WTC11 (cell line): ENCODE results near the gene FCHSD2. TPM values are rescaled to one million over a fixed set of nuclear protein-coding genes. Genes with fewer than 3 reads are reported as not detected.

Source experiments
- ATAC-seq: fragments of 200-7000 bp; cut with Tn5 transposase; 2 replicates; pipeline ENCODE4 v1.10.0; 2021; ENCODE audit warnings: mild to moderate bottlenecking, moderate library complexity
- CTCF ChIA-PET: fragments of 300-600 bp; sonication (Branson Sonifier 250); formaldehyde crosslinking; loops from one replicate; lab custom pipeline; 2021; ENCODE audit warnings: antibody characterized with exemption; lab: Charles Lee
- POLR2A ChIA-PET: fragments of 350-600 bp; sonication (Branson Sonifier 250); formaldehyde crosslinking; loops from one replicate; lab custom pipeline; 2021; ENCODE audit warnings: antibody characterized with exemption; lab: Charles Lee
- DNase-seq: peaks from one replicate; pipeline ENCODE4 v3.0.0; 2021; ENCODE audit warnings: low spot score
- H3K27ac Mint-ChIP-seq: 2 replicates; pipeline ENCODE4 v1.8.0; 2021; ENCODE audit warnings: mixed read lengths
- H3K27me3 Mint-ChIP-seq: 2 replicates; pipeline ENCODE4 v1.8.0; 2021; ENCODE audit warnings: low read depth, mild to moderate bottlenecking, moderate library complexity, mixed read lengths
- H3K36me3 Mint-ChIP-seq: 2 replicates; pipeline ENCODE4 v1.8.0; 2021; ENCODE audit warnings: mixed read lengths
- H3K4me1 Mint-ChIP-seq: 2 replicates; pipeline ENCODE4 v1.8.0; 2022; ENCODE audit warnings: mixed read lengths
- H3K4me3 Mint-ChIP-seq: 2 replicates; pipeline ENCODE4 v1.8.0; 2021; ENCODE audit warnings: mild to moderate bottlenecking, moderate library complexity, mixed read lengths
- H3K9me3 Mint-ChIP-seq: 2 replicates; pipeline ENCODE4 v1.8.0; 2021; ENCODE audit warnings: mixed read lengths
- ELF4 ChIP-seq: sonication (generic); formaldehyde crosslinking; IDR thresholded peaks from 2 replicates; pipeline ENCODE4 v1.8.1; 2022; ENCODE audit warnings: low read depth, mild to moderate bottlenecking, moderate library complexity, missing genetic modification reagents
- EMX1 ChIP-seq: fragments of 250-450 bp; sonication (Bioruptor Pico); IDR thresholded peaks from 2 replicates; pipeline ENCODE4 v1.8.0; 2021; ENCODE audit warnings: mild to moderate bottlenecking
- ESRRA ChIP-seq: sonication (generic); formaldehyde crosslinking; IDR thresholded peaks from 2 replicates; pipeline ENCODE4 v1.8.1; 2022; ENCODE audit warnings: mild to moderate bottlenecking, missing genetic modification reagents, borderline replicate concordance
- ETV6 ChIP-seq: sonication (generic); formaldehyde crosslinking; IDR thresholded peaks from 2 replicates; pipeline ENCODE4 v1.8.1; 2022; ENCODE audit warnings: mild to moderate bottlenecking, missing genetic modification reagents
- IRF2 ChIP-seq: sonication (generic); formaldehyde crosslinking; IDR thresholded peaks from 2 replicates; pipeline ENCODE4 v1.8.0; 2022; ENCODE audit warnings: low read depth, missing genetic modification reagents, borderline replicate concordance
- MXD4 ChIP-seq: fragments of 250-450 bp; sonication (Bioruptor Pico); IDR thresholded peaks from 2 replicates; pipeline ENCODE4 v1.8.0; 2021; ENCODE audit warnings: mild to moderate bottlenecking, moderate library complexity, borderline replicate concordance
- NFYB ChIP-seq: sonication (generic); formaldehyde crosslinking; conservative IDR thresholded peaks from 2 replicates; pipeline ENCODE4 v1.8.0; 2022; ENCODE audit warnings: low read depth, missing genetic modification reagents
- SMAD4 ChIP-seq: sonication (generic); formaldehyde crosslinking; IDR thresholded peaks from 2 replicates; pipeline ENCODE4 v1.8.0; 2022; ENCODE audit warnings: mild to moderate bottlenecking, missing genetic modification reagents
- SOX15 ChIP-seq: fragments of 250-450 bp; sonication (Bioruptor Pico); IDR thresholded peaks from 2 replicates; pipeline ENCODE4 v1.9.0; 2021; ENCODE audit warnings: mild to moderate bottlenecking
- SP1 ChIP-seq: sonication (generic); formaldehyde crosslinking; conservative IDR thresholded peaks from 2 replicates; pipeline ENCODE4 v1.8.1; 2022; ENCODE audit warnings: missing genetic modification reagents
- TEAD4 ChIP-seq: sonication (generic); formaldehyde crosslinking; IDR thresholded peaks from 2 replicates; pipeline ENCODE4 v1.8.0; 2022; ENCODE audit warnings: mild to moderate bottlenecking, missing genetic modification reagents
- ZNF138 ChIP-seq: sonication (generic); formaldehyde crosslinking; conservative IDR thresholded peaks from 2 replicates; pipeline ENCODE4 v1.8.1; 2022; ENCODE audit warnings: mild to moderate bottlenecking, moderate library complexity, missing genetic modification reagents
- ZNF317 ChIP-seq: sonication (generic); formaldehyde crosslinking; IDR thresholded peaks from 2 replicates; pipeline ENCODE4 v1.8.1; 2023; ENCODE audit warnings: low read depth, mild to moderate bottlenecking, moderate library complexity, missing genetic modification reagents, borderline replicate concordance
- total RNA-seq: library from RNA; stranded (reverse); gene quantifications from 3 replicates; pipeline ENCODE4 v1.2.3, GENCODE V29; 2021
- TF ChIP-seq, protein P1 (sequence below): fragments of 250-450 bp; sonication (Bioruptor Pico); IDR thresholded peaks from 2 replicates; pipeline ENCODE4 v1.8.0; 2021; ENCODE audit warnings: mild to moderate bottlenecking
- TF ChIP-seq, protein P2 (sequence below): fragments of 200-600 bp; IDR thresholded peaks from 2 replicates; pipeline ENCODE4 v1.8.0; 2022; ENCODE audit warnings: antibody characterized with exemption
- TF ChIP-seq, protein P3 (sequence below): sonication (generic); formaldehyde crosslinking; IDR thresholded peaks from 2 replicates; pipeline ENCODE4 v1.8.0; 2023; ENCODE audit warnings: missing genetic modification reagents, mild to moderate bottlenecking, borderline replicate concordance
- TF ChIP-seq, protein P4 (sequence below): fragments of 250-450 bp; sonication (Bioruptor Pico); IDR thresholded peaks from 2 replicates; pipeline ENCODE4 v1.9.0; 2021; ENCODE audit warnings: mild to moderate bottlenecking
- TF ChIP-seq, protein P5 (sequence below): sonication (generic); formaldehyde crosslinking; IDR thresholded peaks from 2 replicates; pipeline ENCODE4 v1.8.1; 2023; ENCODE audit warnings: mild to moderate bottlenecking, missing genetic modification reagents, moderate library complexity
- TF ChIP-seq, protein P6 (sequence below): fragments of 250-450 bp; sonication (Bioruptor Pico); IDR thresholded peaks from 2 replicates; pipeline ENCODE4 v2.1.2; 2022; ENCODE audit warnings: mild to moderate bottlenecking, moderate library complexity

The FCHSD2 gene
- total RNA-seq, 1 experiment from 2014 or later = 10.1 TPM

DNA sequence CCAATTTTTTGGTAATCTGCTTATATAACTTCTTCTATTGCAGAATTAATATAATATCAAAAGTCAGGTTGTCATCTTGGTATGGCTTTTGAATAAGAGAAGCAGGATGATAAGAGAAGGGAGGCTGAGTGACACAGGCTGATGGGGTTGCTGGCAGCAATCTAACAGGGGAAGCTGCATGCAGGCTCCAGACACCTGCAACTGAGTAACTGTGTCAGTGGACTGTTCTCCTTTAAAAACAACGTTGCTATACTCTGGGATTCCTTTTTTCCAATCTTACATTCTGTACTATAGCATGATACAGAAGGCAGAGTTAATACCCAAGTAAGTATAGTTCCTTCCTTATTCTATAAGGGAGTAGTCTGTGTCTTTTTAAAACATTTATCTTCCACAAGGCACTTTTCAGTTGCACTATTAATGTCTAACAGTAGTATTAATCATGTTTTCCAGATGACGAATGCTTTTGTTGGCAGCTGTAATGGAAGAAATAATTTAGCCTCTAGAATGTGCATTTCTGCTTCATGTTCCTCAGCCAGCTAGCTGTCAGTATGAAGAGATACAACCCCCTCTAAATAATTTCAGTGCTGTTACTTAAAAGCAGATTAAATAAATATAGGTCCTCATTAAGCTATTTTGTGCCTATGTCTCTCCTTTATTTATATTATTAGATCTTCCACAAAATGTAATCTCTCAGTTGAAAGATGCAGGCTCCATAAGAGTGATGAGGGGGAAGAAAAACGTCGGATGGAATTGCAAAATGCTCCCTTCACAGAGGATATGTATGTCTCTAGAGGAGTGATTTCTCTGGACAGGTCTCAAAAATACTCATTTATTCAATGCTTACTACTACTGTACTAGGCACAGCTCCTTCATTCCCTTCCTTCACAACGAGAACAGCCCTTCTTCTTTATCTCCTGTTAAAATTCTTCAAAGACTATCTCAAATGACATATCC is 277.1 kb downstream of the FCHSD2 start:
- ATAC-seq = no peak
- TF ChIP-seq ZNF138 (CRISPR knock-in tag) (no peak), ETV6 (CRISPR knock-in tag) (no peak), ELF4 (CRISPR knock-in tag) (no peak), ESRRA (no peak), SOX15 (CRISPR knock-in tag) (no peak)
- TF ChIP-seq, all 79 proteins: peak for 0
- no peaks in the 10 kb centered on the region for H3K27me3 Mint-ChIP-seq
- H3K4me3 Mint-ChIP-seq = no peak overlapping the region
- ChIA-PET POLR2A (no interaction called here), CTCF (interaction anchor here (0.6 to 1.3 kb wide), 3 partner anchors 9 to 52 kb away, joined by 4 to 5 read pairs (median 5); no protein-coding TSS in a partner anchor)
- H3K27ac Mint-ChIP-seq = no peak overlapping the region
- peaks cover 10% of the 10 kb centered on the region for H3K4me1 Mint-ChIP-seq
- H3K36me3 Mint-ChIP-seq = no peaks in the 10 kb centered on the region
- H3K9me3 Mint-ChIP-seq = peaks cover 5% of the 10 kb centered on the region; the same call in 1 of the 2 replicates
- DNase-seq = no peak

DNA sequence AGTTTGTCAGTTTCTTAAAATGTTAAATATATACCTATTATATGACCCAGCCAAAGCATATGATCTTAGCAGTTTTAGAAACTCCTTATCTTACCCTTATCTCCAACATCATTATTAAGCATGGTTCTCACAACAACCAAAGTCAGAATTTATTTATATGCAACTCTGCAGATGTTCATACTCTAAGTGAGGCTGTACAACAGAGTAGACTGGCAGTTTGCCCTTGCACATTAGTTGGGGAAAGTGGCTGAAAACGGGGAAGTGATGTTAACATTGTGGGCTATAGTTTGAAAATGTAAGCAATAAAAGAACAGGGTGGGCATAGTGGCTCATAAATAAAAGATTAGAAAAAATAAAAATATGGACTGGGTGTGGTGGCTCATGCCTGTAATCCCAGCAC is 278.2 kb downstream of the FCHSD2 start:
- no peak overlapping the region for H3K27ac Mint-ChIP-seq
- POLR2A ChIA-PET = no interaction called here
- CTCF ChIA-PET = no interaction called here
- peaks cover 5% of the 10 kb centered on the region; the same call in 1 of the 2 replicates for H3K9me3 Mint-ChIP-seq
- DNase-seq (no peak), ATAC-seq (no peak)
- no peaks in the 10 kb centered on the region for H3K27me3 Mint-ChIP-seq
- no peaks in the 10 kb centered on the region for H3K36me3 Mint-ChIP-seq
- H3K4me3 Mint-ChIP-seq = no peak overlapping the region
- TF ChIP-seq MXD4 (CRISPR knock-in tag) (no peak), EMX1 (CRISPR knock-in tag) (no peak), TEAD4 (CRISPR knock-in tag) (no peak)
- TF ChIP-seq, protein P1, sequence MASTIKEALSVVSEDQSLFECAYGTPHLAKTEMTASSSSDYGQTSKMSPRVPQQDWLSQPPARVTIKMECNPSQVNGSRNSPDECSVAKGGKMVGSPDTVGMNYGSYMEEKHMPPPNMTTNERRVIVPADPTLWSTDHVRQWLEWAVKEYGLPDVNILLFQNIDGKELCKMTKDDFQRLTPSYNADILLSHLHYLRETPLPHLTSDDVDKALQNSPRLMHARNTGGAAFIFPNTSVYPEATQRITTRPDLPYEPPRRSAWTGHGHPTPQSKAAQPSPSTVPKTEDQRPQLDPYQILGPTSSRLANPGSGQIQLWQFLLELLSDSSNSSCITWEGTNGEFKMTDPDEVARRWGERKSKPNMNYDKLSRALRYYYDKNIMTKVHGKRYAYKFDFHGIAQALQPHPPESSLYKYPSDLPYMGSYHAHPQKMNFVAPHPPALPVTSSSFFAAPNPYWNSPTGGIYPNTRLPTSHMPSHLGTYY (CRISPR knock-in tag) = no peak
- peaks cover 10% of the 10 kb centered on the region for H3K4me1 Mint-ChIP-seq

DNA sequence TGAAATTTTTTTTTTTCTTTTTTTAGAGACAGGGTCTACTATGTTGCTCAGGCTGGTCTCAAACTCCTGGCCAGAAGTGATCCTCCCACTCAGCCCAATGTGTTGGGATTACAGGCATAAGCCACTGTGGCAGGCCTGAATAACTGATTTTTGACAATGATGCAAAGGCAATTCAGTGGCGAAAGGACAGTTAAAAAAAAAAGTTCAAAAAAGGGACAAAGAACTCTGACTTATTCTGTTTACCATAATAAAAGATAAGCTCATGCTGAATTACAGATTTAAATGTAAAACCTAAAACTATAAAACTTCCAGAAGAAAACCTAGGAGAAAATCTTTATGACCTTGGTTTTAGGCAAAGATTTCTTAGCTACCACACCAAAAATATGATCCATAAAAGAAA is 279.0 kb downstream of the FCHSD2 start:
- no peak overlapping the region for H3K4me3 Mint-ChIP-seq
- peaks cover 8% of the 10 kb centered on the region; the same call in 1 of the 2 replicates for H3K9me3 Mint-ChIP-seq
- ChIA-PET CTCF (no interaction called here), POLR2A (no interaction called here)
- ATAC-seq (no peak), DNase-seq (no peak)
- peaks cover 10% of the 10 kb centered on the region for H3K4me1 Mint-ChIP-seq
- H3K36me3 Mint-ChIP-seq = no peaks in the 10 kb centered on the region
- no peak overlapping the region for H3K27ac Mint-ChIP-seq
- no peaks in the 10 kb centered on the region for H3K27me3 Mint-ChIP-seq
- no peak for TF ChIP-seq SMAD4
- TF ChIP-seq, protein P2, sequence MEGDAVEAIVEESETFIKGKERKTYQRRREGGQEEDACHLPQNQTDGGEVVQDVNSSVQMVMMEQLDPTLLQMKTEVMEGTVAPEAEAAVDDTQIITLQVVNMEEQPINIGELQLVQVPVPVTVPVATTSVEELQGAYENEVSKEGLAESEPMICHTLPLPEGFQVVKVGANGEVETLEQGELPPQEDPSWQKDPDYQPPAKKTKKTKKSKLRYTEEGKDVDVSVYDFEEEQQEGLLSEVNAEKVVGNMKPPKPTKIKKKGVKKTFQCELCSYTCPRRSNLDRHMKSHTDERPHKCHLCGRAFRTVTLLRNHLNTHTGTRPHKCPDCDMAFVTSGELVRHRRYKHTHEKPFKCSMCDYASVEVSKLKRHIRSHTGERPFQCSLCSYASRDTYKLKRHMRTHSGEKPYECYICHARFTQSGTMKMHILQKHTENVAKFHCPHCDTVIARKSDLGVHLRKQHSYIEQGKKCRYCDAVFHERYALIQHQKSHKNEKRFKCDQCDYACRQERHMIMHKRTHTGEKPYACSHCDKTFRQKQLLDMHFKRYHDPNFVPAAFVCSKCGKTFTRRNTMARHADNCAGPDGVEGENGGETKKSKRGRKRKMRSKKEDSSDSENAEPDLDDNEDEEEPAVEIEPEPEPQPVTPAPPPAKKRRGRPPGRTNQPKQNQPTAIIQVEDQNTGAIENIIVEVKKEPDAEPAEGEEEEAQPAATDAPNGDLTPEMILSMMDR = no peak
- TF ChIP-seq, protein P3, sequence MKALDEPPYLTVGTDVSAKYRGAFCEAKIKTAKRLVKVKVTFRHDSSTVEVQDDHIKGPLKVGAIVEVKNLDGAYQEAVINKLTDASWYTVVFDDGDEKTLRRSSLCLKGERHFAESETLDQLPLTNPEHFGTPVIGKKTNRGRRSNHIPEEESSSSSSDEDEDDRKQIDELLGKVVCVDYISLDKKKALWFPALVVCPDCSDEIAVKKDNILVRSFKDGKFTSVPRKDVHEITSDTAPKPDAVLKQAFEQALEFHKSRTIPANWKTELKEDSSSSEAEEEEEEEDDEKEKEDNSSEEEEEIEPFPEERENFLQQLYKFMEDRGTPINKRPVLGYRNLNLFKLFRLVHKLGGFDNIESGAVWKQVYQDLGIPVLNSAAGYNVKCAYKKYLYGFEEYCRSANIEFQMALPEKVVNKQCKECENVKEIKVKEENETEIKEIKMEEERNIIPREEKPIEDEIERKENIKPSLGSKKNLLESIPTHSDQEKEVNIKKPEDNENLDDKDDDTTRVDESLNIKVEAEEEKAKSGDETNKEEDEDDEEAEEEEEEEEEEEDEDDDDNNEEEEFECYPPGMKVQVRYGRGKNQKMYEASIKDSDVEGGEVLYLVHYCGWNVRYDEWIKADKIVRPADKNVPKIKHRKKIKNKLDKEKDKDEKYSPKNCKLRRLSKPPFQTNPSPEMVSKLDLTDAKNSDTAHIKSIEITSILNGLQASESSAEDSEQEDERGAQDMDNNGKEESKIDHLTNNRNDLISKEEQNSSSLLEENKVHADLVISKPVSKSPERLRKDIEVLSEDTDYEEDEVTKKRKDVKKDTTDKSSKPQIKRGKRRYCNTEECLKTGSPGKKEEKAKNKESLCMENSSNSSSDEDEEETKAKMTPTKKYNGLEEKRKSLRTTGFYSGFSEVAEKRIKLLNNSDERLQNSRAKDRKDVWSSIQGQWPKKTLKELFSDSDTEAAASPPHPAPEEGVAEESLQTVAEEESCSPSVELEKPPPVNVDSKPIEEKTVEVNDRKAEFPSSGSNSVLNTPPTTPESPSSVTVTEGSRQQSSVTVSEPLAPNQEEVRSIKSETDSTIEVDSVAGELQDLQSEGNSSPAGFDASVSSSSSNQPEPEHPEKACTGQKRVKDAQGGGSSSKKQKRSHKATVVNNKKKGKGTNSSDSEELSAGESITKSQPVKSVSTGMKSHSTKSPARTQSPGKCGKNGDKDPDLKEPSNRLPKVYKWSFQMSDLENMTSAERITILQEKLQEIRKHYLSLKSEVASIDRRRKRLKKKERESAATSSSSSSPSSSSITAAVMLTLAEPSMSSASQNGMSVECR (CRISPR knock-in tag) = no peak
- no peak for TF ChIP-seq NFYB (CRISPR knock-in tag)
- TF ChIP-seq, protein P4, sequence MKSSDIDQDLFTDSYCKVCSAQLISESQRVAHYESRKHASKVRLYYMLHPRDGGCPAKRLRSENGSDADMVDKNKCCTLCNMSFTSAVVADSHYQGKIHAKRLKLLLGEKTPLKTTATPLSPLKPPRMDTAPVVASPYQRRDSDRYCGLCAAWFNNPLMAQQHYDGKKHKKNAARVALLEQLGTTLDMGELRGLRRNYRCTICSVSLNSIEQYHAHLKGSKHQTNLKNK (CRISPR knock-in tag) = no peak
- TF ChIP-seq ZNF317 (CRISPR knock-in tag) = no peak
- no peak for TF ChIP-seq IRF2
- TF ChIP-seq, protein P5, sequence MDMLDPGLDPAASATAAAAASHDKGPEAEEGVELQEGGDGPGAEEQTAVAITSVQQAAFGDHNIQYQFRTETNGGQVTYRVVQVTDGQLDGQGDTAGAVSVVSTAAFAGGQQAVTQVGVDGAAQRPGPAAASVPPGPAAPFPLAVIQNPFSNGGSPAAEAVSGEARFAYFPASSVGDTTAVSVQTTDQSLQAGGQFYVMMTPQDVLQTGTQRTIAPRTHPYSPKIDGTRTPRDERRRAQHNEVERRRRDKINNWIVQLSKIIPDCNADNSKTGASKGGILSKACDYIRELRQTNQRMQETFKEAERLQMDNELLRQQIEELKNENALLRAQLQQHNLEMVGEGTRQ (CRISPR knock-in tag) = no peak
- TF ChIP-seq, protein P6, sequence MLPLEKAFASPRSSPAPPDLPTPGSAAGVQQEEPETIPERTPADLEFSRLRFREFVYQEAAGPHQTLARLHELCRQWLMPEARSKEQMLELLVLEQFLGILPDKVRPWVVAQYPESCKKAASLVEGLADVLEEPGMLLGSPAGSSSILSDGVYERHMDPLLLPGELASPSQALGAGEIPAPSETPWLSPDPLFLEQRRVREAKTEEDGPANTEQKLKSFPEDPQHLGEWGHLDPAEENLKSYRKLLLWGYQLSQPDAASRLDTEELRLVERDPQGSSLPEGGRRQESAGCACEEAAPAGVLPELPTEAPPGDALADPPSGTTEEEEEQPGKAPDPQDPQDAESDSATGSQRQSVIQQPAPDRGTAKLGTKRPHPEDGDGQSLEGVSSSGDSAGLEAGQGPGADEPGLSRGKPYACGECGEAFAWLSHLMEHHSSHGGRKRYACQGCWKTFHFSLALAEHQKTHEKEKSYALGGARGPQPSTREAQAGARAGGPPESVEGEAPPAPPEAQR (CRISPR knock-in tag) = no peak
- no peak for TF ChIP-seq SOX15 (CRISPR knock-in tag)
- no peak for TF ChIP-seq SP1 (CRISPR knock-in tag)
